PC-9 (cell line): ENCODE measurements around the gene RFXANK. TPM values are rescaled to one million over a fixed set of nuclear protein-coding genes. Genes with fewer than 3 reads are reported as not detected.

Experiments used
- BruUV-seq: library from RNA; stranded (reverse); fragments of 400-500 nt; replicated peaks from 2 replicates; lab custom pipeline; 2021; lab: Mats Ljungman, UMichigan
- CTCF ChIA-PET: fragments of 300-600 bp; sonication (Branson Sonifier 250); formaldehyde crosslinking; loops from one replicate; lab custom pipeline; 2022; ENCODE audit warnings: antibody characterized with exemption; lab: Charles Lee
- POLR2A ChIA-PET: fragments of 300-600 bp; sonication (Branson Sonifier 250); formaldehyde crosslinking; loops from one replicate; lab custom pipeline; 2022; ENCODE audit warnings: antibody characterized with exemption; ENCODE audit not compliant: unreplicated experiment; lab: Charles Lee
- DNase-seq, 2 experiments: peaks; one replicate each; pipeline versions ENCODE4 v3.0.0 to v3.0.0-alpha.2; 2015 to 2022; ENCODE audit warnings: mixed read lengths in 1 of 2
- H2AFZ ChIP-seq: fragments of 200-600 bp; sonication (generic); 2 replicates; pipeline ENCODE4 v1.8.1; 2017; ENCODE audit warnings: antibody characterized with exemption
- H3F3A ChIP-seq: fragments of 200-600 bp; sonication (generic); 2 replicates; pipeline ENCODE4 v1.8.1; 2017; ENCODE audit warnings: antibody characterized with exemption, mild to moderate bottlenecking, low read depth; ENCODE audit not compliant: insufficient read depth
- H3K27ac ChIP-seq: fragments of 200-600 bp; sonication (generic); 2 replicates; pipeline ENCODE4 v1.6.1; 2016; ENCODE audit warnings: mixed run types
- H3K27me3 ChIP-seq: fragments of 200-600 bp; sonication (generic); 2 replicates; pipeline ENCODE4 v1.6.1; 2016; ENCODE audit warnings: low read depth, mixed run types; ENCODE audit not compliant: insufficient read depth
- H3K36me3 ChIP-seq: fragments of 200-600 bp; sonication (generic); 2 replicates; pipeline ENCODE4 v1.6.1; 2016; ENCODE audit warnings: low read depth, mixed run types
- H3K4me1 ChIP-seq: fragments of 200-600 bp; sonication (generic); replicated peaks from 2 replicates; pipeline ENCODE4 v1.6.1; 2016; ENCODE audit warnings: mixed run types; ENCODE audit not compliant: insufficient read depth
- H3K4me2 ChIP-seq: fragments of 200-600 bp; sonication (generic); 2 replicates; pipeline ENCODE4 v1.6.1; 2017; ENCODE audit warnings: mixed run types
- H3K4me3 ChIP-seq: fragments of 200-600 bp; sonication (generic); 2 replicates; pipeline ENCODE4 v1.6.1; 2016; ENCODE audit warnings: mixed run types
- H3K79me2 ChIP-seq: fragments of 200-600 bp; sonication (generic); 2 replicates; pipeline ENCODE4 v1.6.1; 2017; ENCODE audit warnings: low read depth, mixed run types
- H3K9me2 ChIP-seq: fragments of 200-600 bp; sonication (generic); 2 replicates; pipeline ENCODE4 v1.8.1; 2017; ENCODE audit warnings: mild to moderate bottlenecking; ENCODE audit not compliant: insufficient read depth
- H3K9me3 ChIP-seq: fragments of 200-600 bp; sonication (generic); 2 replicates; pipeline ENCODE4 v1.8.1; 2016; ENCODE audit warnings: low read depth; ENCODE audit not compliant: insufficient read depth
- H4K20me1 ChIP-seq: fragments of 200-600 bp; sonication (generic); 2 replicates; pipeline ENCODE4 v1.8.1; 2017; ENCODE audit not compliant: insufficient read depth
- EZH2 ChIP-seq: fragments of 200-600 bp; sonication (generic); IDR thresholded peaks from 2 replicates; pipeline ENCODE4 v1.8.0; 2017; ENCODE audit warnings: antibody characterized with exemption, low read depth
- intact Hi-C: fragments of 100-400 bp; cut with micrococcal nuclease; formaldehyde crosslinking; loops from one replicate; pipeline ENCODE4 v1.10.0; 2022; ENCODE audit not compliant: unreplicated experiment
- total RNA-seq: library from RNA; stranded (reverse); gene quantifications from 2 replicates; pipeline ENCODE4 v1.2.3, GENCODE V29; 2021
- TF ChIP-seq, protein P1 (sequence below): fragments of 200-600 bp; sonication (generic); conservative IDR thresholded peaks from 2 replicates; pipeline ENCODE4 v1.6.1; 2017; ENCODE audit warnings: mixed run types, antibody characterized with exemption, mild to moderate bottlenecking, moderate library complexity

RFXANK gene
- total RNA-seq, 1 experiment from 2014 or later = 132 TPM

DNA sequence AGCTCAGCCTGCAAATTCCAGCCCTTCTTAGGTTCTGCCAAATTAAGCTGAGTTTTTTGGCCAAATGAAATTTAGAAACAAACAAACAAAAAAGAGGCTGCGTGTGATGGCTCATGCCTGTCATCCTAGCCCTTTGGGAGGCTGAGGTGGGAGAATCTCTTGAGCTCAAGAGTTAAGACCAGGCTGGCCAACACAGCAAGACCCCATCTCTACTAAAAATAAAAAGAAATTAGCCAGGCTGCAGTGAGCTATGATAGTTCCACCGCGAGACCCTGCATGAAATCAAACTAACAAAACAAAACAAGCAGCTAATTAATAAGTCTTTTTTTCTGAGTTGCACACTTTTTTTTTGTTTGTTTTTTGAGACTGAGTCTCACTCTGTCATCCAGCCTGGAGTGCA lies 37.6 kb downstream of the RFXANK start:
- intact Hi-C loops = no loop called here
- ChIA-PET POLR2A (no interaction called here), CTCF (no interaction called here)
- Histone ChIP-seq H3K4me1 (no peaks in the 10 kb centered on the region), H3K36me3 (no peaks in the 10 kb centered on the region), H3K4me3 (no peak overlapping the region), H3K4me2 (no peak overlapping the region), H3K79me2 (no peaks in the 10 kb centered on the region), H3K27me3 (peaks cover 85% of the 10 kb centered on the region), H4K20me1 (no peaks in the 10 kb centered on the region), H2AFZ (no peak overlapping the region), H3K9me3 (peaks cover 8% of the 10 kb centered on the region; the same call in 1 of the 2 replicates), H3K9me2 (no peaks in the 10 kb centered on the region), H3F3A (no peaks in the 10 kb centered on the region), H3K27ac (no peak overlapping the region)
- BruUV-seq = no TSS peak
- TF ChIP-seq, protein P1, sequence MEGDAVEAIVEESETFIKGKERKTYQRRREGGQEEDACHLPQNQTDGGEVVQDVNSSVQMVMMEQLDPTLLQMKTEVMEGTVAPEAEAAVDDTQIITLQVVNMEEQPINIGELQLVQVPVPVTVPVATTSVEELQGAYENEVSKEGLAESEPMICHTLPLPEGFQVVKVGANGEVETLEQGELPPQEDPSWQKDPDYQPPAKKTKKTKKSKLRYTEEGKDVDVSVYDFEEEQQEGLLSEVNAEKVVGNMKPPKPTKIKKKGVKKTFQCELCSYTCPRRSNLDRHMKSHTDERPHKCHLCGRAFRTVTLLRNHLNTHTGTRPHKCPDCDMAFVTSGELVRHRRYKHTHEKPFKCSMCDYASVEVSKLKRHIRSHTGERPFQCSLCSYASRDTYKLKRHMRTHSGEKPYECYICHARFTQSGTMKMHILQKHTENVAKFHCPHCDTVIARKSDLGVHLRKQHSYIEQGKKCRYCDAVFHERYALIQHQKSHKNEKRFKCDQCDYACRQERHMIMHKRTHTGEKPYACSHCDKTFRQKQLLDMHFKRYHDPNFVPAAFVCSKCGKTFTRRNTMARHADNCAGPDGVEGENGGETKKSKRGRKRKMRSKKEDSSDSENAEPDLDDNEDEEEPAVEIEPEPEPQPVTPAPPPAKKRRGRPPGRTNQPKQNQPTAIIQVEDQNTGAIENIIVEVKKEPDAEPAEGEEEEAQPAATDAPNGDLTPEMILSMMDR = no peak
- DNase-seq = no peak

DNA sequence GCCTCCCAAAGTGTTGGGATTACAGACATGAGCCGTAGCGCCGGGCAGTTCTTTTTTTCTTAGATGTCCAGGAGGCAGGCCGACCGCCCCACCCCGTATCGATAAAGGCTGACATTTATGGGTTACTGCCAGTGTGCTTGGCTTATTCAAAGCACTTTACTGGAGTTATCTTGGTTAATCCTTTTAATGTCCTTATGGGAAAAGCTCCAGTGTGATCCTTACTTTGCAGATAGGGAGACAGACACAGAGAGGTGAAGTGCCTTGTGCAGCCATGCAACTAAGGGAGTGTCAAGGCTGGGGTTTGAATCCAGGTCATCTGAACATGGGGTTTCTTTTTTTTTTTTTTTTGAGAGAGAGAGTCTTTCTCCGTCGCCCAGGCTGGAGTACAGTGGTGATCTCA lies 38.9 kb downstream of the RFXANK start:
- no peak overlapping the region for H3K4me2 ChIP-seq
- no peaks in the 10 kb centered on the region for H3K79me2 ChIP-seq
- peaks cover 72% of the 10 kb centered on the region for H3K27me3 ChIP-seq
- ChIA-PET CTCF (interaction anchor here (0.6 kb wide), 1 partner anchor 1132 kb away, joined by 6 read pairs; no protein-coding TSS in a partner anchor), POLR2A (no interaction called here)
- intact Hi-C loops = no loop called here
- H3F3A ChIP-seq = no peaks in the 10 kb centered on the region
- DNase-seq = no peak
- H2AFZ ChIP-seq = no peak overlapping the region
- no peaks in the 10 kb centered on the region for H3K4me1 ChIP-seq
- H3K9me3 ChIP-seq = peaks cover 12% of the 10 kb centered on the region; the same call in 1 of the 2 replicates
- H3K4me3 ChIP-seq = no peak overlapping the region
- H3K9me2 ChIP-seq = no peaks in the 10 kb centered on the region
- no peak overlapping the region for H3K27ac ChIP-seq
- BruUV-seq = no TSS peak
- H4K20me1 ChIP-seq = no peaks in the 10 kb centered on the region
- H3K36me3 ChIP-seq = no peaks in the 10 kb centered on the region
- TF ChIP-seq, protein P1 = no peak
- no peak for TF ChIP-seq EZH2

DNA sequence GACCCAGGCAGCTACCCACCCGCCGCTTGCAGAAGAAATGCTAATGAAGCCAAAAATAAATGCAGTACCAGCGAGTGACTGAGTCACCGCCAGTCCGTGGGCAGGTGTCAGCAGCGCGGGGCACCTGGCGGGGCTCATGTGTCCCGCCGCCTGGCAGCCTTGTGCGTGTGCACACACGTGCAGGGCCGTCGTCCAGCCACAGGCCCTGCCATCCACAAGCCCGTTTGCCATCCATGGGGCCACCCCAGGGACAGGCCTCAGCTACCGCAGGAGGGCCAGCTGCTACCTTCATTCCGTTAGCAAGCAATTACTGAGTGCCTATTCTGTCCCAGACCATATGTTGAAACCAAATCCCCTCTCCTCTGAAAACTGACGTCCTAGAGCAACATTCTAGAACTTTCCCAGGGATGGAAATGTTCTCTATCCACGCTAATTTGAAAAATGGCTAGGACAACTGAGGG lies 40.2 kb downstream of the RFXANK start:
- CTCF ChIA-PET = no interaction called here
- no TSS peak for BruUV-seq
- Histone ChIP-seq H3K9me3 (peaks cover 12% of the 10 kb centered on the region; the same call in 1 of the 2 replicates), H3K9me2 (no peaks in the 10 kb centered on the region), H3K36me3 (no peaks in the 10 kb centered on the region), H3K27ac (no peak overlapping the region), H3K79me2 (no peaks in the 10 kb centered on the region), H3K4me2 (no peak overlapping the region), H3K4me3 (no peak overlapping the region), H2AFZ (no peak overlapping the region), H3F3A (no peaks in the 10 kb centered on the region), H4K20me1 (no peaks in the 10 kb centered on the region), H3K27me3 (peaks cover 59% of the 10 kb centered on the region), H3K4me1 (no peaks in the 10 kb centered on the region)
- no peak for DNase-seq
- intact Hi-C loops = no loop called here
- TF ChIP-seq EZH2 = no peak
- TF ChIP-seq, protein P1 = no peak
- POLR2A ChIA-PET = no interaction called here
